Measurements from ENCODE around the gene COQ10A. TPM values are rescaled to one million over a fixed set of nuclear protein-coding genes. Genes with fewer than 3 reads are reported as not detected.
"Not testable (repeated sequence)": the region's sequence is repeated elsewhere in the genome, so short reads cannot be mapped to it uniquely, and the experiment has no call there.

COQ10A gene
- total and polyA plus RNA-seq, 4 donors = 5.8 to 18.1 (median 12.4) TPM

DNA sequence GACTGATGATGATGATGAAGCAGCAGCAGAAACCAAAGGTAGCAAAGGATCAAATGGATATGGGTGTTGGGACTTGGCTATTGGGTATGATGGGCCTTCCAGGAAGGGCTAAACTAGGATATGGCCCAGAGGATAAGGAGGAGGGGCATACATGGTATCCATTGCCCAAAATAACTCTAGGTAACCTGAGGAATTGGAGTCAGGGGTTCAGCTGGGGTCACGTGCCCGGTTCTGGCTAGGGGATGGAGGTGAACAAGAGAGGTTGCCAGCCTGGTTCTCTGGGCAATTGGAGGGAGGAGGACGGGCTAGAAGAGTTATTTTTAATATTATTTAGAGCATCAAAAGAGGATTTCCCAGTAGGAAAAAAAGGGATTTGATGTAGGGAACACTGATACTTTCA lies 5.8 kb upstream of the COQ10A start:
- WGBS, 2 donors = 93 to 94% methylated on average over 3 of the region's 3 CpGs
- no peak for ATAC-seq (ENCODE audit: insufficient read depth, low FRiP score)
- no peak for DNase-seq
- no peak overlapping the region for H3K27ac ChIP-seq (ENCODE audit: low read depth in 1 of 2, low read length in 1 of 2)
- H3K27me3 ChIP-seq (ENCODE audit: control insufficient read depth in 3 of 3, insufficient read depth in 3 of 3, low read length in 2 of 3) = no peaks in the 10 kb centered on the region
- peaks cover 0 to 21% (median 8%) of the 10 kb centered on the region in 5 donors for H3K4me1 ChIP-seq (ENCODE audit: control insufficient read depth in 5 of 5, insufficient read depth in 5 of 5, low read length in 5 of 5)
- H3K4me3 ChIP-seq = no peak overlapping the region
- H3K36me3 ChIP-seq (ENCODE audit: control insufficient read depth in 4 of 4, insufficient read depth in 4 of 4, low read length in 4 of 4) = peaks cover 0 to 11% (median 6%) of the 10 kb centered on the region in 4 donors
- TF ChIP-seq, protein P1, sequence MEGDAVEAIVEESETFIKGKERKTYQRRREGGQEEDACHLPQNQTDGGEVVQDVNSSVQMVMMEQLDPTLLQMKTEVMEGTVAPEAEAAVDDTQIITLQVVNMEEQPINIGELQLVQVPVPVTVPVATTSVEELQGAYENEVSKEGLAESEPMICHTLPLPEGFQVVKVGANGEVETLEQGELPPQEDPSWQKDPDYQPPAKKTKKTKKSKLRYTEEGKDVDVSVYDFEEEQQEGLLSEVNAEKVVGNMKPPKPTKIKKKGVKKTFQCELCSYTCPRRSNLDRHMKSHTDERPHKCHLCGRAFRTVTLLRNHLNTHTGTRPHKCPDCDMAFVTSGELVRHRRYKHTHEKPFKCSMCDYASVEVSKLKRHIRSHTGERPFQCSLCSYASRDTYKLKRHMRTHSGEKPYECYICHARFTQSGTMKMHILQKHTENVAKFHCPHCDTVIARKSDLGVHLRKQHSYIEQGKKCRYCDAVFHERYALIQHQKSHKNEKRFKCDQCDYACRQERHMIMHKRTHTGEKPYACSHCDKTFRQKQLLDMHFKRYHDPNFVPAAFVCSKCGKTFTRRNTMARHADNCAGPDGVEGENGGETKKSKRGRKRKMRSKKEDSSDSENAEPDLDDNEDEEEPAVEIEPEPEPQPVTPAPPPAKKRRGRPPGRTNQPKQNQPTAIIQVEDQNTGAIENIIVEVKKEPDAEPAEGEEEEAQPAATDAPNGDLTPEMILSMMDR (IDR thresholded peaks at IDR 0.05; ENCODE audit: control extremely low read depth, extremely low read depth) = no peak
- H3K9ac ChIP-seq (ENCODE audit: insufficient read depth in 1 of 2, low read length in 2 of 2) = no peak overlapping the region
- H3K9me3 ChIP-seq (ENCODE audit: control insufficient read depth in 4 of 4, insufficient read depth in 3 of 4, low read length in 3 of 4) = no peaks in the 10 kb centered on the region

DNA sequence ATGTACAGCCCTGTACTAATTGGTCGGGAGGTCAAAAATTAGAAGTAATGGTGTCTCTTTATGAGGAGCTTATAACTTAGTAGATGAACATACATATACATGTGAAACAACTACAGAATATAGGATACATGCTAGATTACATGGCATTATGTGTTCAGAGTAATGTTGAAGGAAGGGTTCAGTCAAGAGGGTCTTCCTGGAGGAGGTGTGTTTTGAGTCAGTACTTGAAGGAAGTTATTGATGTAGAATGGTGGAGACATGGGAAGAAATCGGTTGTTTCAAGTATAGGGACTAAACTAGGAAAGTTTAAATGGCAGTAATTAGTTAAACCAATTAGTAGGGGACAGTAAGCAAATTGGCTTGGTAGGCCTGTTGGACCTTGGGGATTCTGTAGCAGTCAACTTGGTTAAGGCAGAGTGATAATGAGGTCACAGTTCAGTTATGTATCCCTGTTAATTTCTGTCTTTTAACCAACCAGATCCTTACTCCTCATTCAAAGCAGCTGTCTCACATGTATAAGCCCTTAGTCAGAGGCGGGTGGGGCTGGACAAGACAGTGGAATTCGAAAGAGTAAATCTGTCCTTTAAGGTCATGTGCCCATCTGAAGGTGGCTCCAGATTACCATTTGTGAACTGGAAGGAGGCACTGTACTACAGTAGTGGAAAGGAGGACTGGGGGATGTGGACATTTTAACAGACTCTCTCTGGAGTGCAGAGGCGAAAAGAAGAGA lies 5.1 kb upstream of the COQ10A start:
- TF ChIP-seq, protein P1 (IDR thresholded peaks at IDR 0.05; ENCODE audit: control extremely low read depth, extremely low read depth) = no peak
- H3K27me3 ChIP-seq (ENCODE audit: control insufficient read depth in 3 of 3, insufficient read depth in 3 of 3, low read length in 2 of 3) = no peaks in the 10 kb centered on the region
- ATAC-seq (ENCODE audit: insufficient read depth, low FRiP score) = no peak
- H3K36me3 ChIP-seq (ENCODE audit: control insufficient read depth in 4 of 4, insufficient read depth in 4 of 4, low read length in 4 of 4) = peaks cover 0 to 4% (median 2%) of the 10 kb centered on the region in 4 donors
- H3K27ac ChIP-seq (ENCODE audit: low read depth in 1 of 2, low read length in 1 of 2) = no peak overlapping the region
- H3K9me3 ChIP-seq (ENCODE audit: control insufficient read depth in 4 of 4, insufficient read depth in 3 of 4, low read length in 3 of 4) = no peaks in the 10 kb centered on the region
- no peak overlapping the region for H3K9ac ChIP-seq (ENCODE audit: insufficient read depth in 1 of 2, low read length in 2 of 2)
- H3K4me3 ChIP-seq = no peak overlapping the region
- 90 to 92% methylated on average over 5 of the region's 5 CpGs for WGBS, 2 donors
- DNase-seq = no peak
- peaks cover 0 to 20% (median 5%) of the 10 kb centered on the region in 5 donors for H3K4me1 ChIP-seq (ENCODE audit: control insufficient read depth in 5 of 5, insufficient read depth in 5 of 5, low read length in 5 of 5)

DNA sequence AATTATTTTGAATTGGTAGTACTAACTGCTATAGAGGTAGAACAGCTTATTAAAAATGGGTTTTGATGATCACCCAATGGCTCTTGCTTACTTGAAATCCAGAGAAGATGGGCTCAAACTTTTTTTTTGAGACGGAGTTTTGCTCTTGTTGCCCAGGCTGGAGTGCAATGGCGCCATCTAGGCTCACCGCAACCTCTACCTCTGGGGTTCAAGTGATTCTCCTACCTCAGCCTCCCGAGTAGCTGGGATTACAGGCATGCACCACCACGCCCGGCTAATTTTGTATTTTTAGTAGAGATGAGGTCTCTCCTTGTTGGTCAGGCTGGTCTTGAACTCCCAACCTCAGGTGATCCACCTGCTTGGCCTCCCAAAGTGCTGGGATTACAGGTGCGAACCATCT lies 3.8 kb upstream of the COQ10A start:
- DNase-seq; H3K27me3 ChIP-seq (ENCODE audit: control insufficient read depth in 3 of 3, insufficient read depth in 3 of 3, low read length in 2 of 3); H3K27ac ChIP-seq (ENCODE audit: low read depth in 1 of 2, low read length in 1 of 2); ATAC-seq (ENCODE audit: insufficient read depth, low FRiP score); H3K36me3 ChIP-seq (ENCODE audit: control insufficient read depth in 4 of 4, insufficient read depth in 4 of 4, low read length in 4 of 4); H3K9me3 ChIP-seq (ENCODE audit: control insufficient read depth in 4 of 4, insufficient read depth in 3 of 4, low read length in 3 of 4); H3K9ac ChIP-seq (ENCODE audit: insufficient read depth in 1 of 2, low read length in 2 of 2); H3K4me3 ChIP-seq: not testable (repeated sequence)
- WGBS, 2 donors = 90 to 92% methylated on average over 7 of the region's 7 CpGs
- peaks cover 0 to 11% (median 4%) of the 10 kb centered on the region in 5 donors for H3K4me1 ChIP-seq (ENCODE audit: control insufficient read depth in 5 of 5, insufficient read depth in 5 of 5, low read length in 5 of 5)

DNA sequence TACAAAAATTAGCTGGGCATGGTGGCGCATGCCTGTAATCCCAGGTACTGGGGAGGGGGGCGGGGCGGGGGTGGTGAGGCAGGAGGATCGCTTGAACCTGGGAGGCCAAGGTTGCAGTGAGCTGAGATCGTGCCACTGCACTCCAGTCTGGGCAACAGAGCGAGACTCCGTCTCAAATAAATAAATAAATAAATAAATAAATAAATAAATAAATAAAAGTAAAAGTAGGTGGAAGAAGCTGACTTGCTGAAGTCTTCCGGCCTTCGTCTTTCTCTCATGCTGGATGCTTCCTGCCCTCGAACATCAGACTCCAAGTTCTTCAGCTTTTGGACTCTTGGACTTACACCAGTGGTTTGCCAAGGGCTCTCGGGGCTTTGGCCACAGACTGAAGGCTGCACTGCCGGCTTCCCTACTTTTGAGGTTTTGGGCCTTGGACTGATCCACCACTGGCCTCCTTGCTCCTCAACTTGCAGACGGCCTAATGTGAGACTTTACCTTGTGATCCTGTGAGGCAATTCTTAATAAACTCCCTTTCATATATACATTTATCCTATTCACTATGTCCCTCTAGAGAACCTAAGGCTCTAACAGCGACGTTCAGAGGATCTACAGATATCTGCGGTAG lies 562 bp upstream of the COQ10A start:
- peak overlapping the region; percentile 84 to 99 for H3K27ac ChIP-seq (ENCODE audit: low read depth in 1 of 2, low read length in 1 of 2)
- not testable (repeated sequence) for ATAC-seq (ENCODE audit: insufficient read depth, low FRiP score); H3K27me3 ChIP-seq (ENCODE audit: control insufficient read depth in 3 of 3, insufficient read depth in 3 of 3, low read length in 2 of 3); H3K9me3 ChIP-seq (ENCODE audit: control insufficient read depth in 4 of 4, insufficient read depth in 3 of 4, low read length in 3 of 4); H3K36me3 ChIP-seq (ENCODE audit: control insufficient read depth in 4 of 4, insufficient read depth in 4 of 4, low read length in 4 of 4); H3K4me1 ChIP-seq (ENCODE audit: control insufficient read depth in 5 of 5, insufficient read depth in 5 of 5, low read length in 5 of 5)
- peak in 1 of 3 donors; percentile 14 for DNase-seq
- whole genome bisulfite sequencing, 2 donors = 48 to 58% methylated on average over 16 of the region's 16 CpGs
- H3K4me3 ChIP-seq = peak overlapping the region; percentile 83
- H3K9ac ChIP-seq (ENCODE audit: insufficient read depth in 1 of 2, low read length in 2 of 2) = peak overlapping the region; percentile 72 to 95
